HG03066 (cell line): Measurements from ENCODE around the gene CXCL1.

ENCODE experiments used
- ATAC-seq: cut with Tn5 transposase; IDR thresholded peaks from one replicate; pipeline ENCODE4 v1.9.1; 2021; ENCODE audit warnings: low read depth; ENCODE audit not compliant: unreplicated experiment

CXCL1 gene

GRCh38 chr4:73850261-73850970, 18.8 kb upstream of the CXCL1 start:
- ATAC-seq, result no peak

GRCh38 chr4:73851293-73851692, 17.9 kb upstream of the CXCL1 start:
- ATAC-seq, result no peak

GRCh38 chr4:73852771-73853170, 16.4 kb upstream of the CXCL1 start:
- no peak for ATAC-seq

GRCh38 chr4:73853246-73853704, 15.9 kb upstream of the CXCL1 start, which contains the start of gene PF4V1:
Gene PF4V1, plus strand, starts transcription at chr4:73853296. Its CDS starts 67 bp downstream, at chr4:73853363.
- ATAC-seq, result no peak

GRCh38 chr4:73853718-73854473, 15.3 kb upstream of the CXCL1 start:
- no peak for ATAC-seq

- no peak for ATAC-seq
Observed at GRCh38 chr4:73855406-73855805, 13.8 kb upstream of the CXCL1 start.

- ATAC-seq, result no peak
Observed at GRCh38 chr4:73856518-73856917, 12.7 kb upstream of the CXCL1 start.

- ATAC-seq, result no peak
Observed at GRCh38 chr4:73859614-73860088, 9.5 kb upstream of the CXCL1 start.

- ATAC-seq, result no peak
Observed at GRCh38 chr4:73860181-73860580, 9.0 kb upstream of the CXCL1 start.

GRCh38 chr4:73860917-73861316, 8.3 kb upstream of the CXCL1 start:
- ATAC-seq, result no peak

- ATAC-seq, result no peak
Observed at GRCh38 chr4:73862322-73862721, 6.9 kb upstream of the CXCL1 start.

GRCh38 chr4:73864365-73864764, 4.8 kb upstream of the CXCL1 start:
- ATAC-seq, result no peak

GRCh38 chr4:73864961-73865360, 4.2 kb upstream of the CXCL1 start:
- ATAC-seq, result no peak

GRCh38 chr4:73865431-73866096, 3.6 kb upstream of the CXCL1 start:
- no peak for ATAC-seq

- no peak for ATAC-seq
Observed at GRCh38 chr4:73866246-73866645, 2.9 kb upstream of the CXCL1 start.

GRCh38 chr4:73867783-73868182, 1.4 kb upstream of the CXCL1 start:
- no peak for ATAC-seq

- no peak for ATAC-seq
Observed at GRCh38 chr4:73868206-73869129, 725 bp upstream of the CXCL1 start.

GRCh38 chr4:73870260-73870659, 1.1 kb downstream of the CXCL1 start:
- ATAC-seq, result no peak

- no peak for ATAC-seq
Observed at GRCh38 chr4:73870768-73871167, 1.6 kb downstream of the CXCL1 start.
